Uterus (tissue), 4 donors: Measurements from ENCODE around the gene CD300C. TPM values are rescaled to one million over a fixed set of nuclear protein-coding genes. Genes with fewer than 3 reads are reported as not detected.

Experiments
- DNase-seq, 2 donors: peaks; one replicate each; pipeline ENCODE4 v3.0.0-alpha.2; 2019 to 2020
- H3K27ac ChIP-seq, 2 donors: fragments of 200-600 bp; sonication (generic); 1 replicate in 1 of 2; 2 replicates in 1 of 2; pipeline ENCODE4 v1.5.1; 2016 to 2018
- H3K27me3 ChIP-seq, 2 donors: fragments of 200-600 bp; sonication (generic); one replicate each; pipeline ENCODE4 v1.5.1; 2018 to 2019; ENCODE audit warnings: control low read depth in 1 of 2
- H3K36me3 ChIP-seq, 2 donors: fragments of 200-600 bp; sonication (generic); one replicate each; pipeline ENCODE4 v1.5.1; 2019; ENCODE audit warnings: control low read depth in 1 of 2
- H3K4me1 ChIP-seq, 2 donors: fragments of 200-600 bp; sonication (generic); one replicate each; pipeline ENCODE4 v1.5.1; 2018 to 2019; ENCODE audit warnings: control low read depth in 1 of 2
- H3K4me3 ChIP-seq, 2 donors: fragments of 200-600 bp; sonication (generic); 1 replicate in 1 of 2; 2 replicates in 1 of 2; pipeline ENCODE4 v1.5.1; 2018 to 2019; ENCODE audit warnings: mild to moderate bottlenecking in 1 of 2
- H3K9me3 ChIP-seq, 2 donors: fragments of 200-600 bp; sonication (generic); one replicate each; pipeline ENCODE4 v1.5.1; 2019; ENCODE audit warnings: control low read depth in 1 of 2
- POLR2A ChIP-seq, 2 donors: fragments of 450-650 bp; IDR thresholded peaks; one replicate each; pipeline ENCODE4 v1.6.1; 2016; ENCODE audit warnings: antibody characterized with exemption in 2 of 2, mild to moderate bottlenecking in 1 of 2, moderate library complexity in 1 of 2
- intact Hi-C: fragments of 100-400 bp; cut with DNase I; formaldehyde crosslinking; loops from one replicate; pipeline ENCODE4 v1.15.1; 2023; ENCODE audit warnings: low total_unique reads
- total RNA-seq, 4 donors: library from RNA; depleted of rRNA in 3 of 4; stranded (reverse); fragments of >200 nt in 3 of 4; gene quantifications; one replicate each; pipeline versions ENCODE4 v1.1.0 to v1.2.4, GENCODE V29; 2014 to 2023
- TF ChIP-seq, protein P1 (sequence below), 4 experiments: fragments of 200-600 bp in 2 of 4; fragments of 450-650 bp in 2 of 4; sonication (generic) in 2 of 4; IDR thresholded peaks; one replicate each; pipeline ENCODE4 v1.5.1; 2016 to 2019; ENCODE audit warnings: antibody characterized with exemption in 4 of 4, mild to moderate bottlenecking in 2 of 4, moderate library complexity in 1 of 4
- donor health status: DM: yes; HTN: yes; CAD: no.

Gene CD300C
- total RNA-seq = under 1 TPM in 2 of 4 donors, not detected in 2; 0.21 to 0.27 TPM

DNA sequence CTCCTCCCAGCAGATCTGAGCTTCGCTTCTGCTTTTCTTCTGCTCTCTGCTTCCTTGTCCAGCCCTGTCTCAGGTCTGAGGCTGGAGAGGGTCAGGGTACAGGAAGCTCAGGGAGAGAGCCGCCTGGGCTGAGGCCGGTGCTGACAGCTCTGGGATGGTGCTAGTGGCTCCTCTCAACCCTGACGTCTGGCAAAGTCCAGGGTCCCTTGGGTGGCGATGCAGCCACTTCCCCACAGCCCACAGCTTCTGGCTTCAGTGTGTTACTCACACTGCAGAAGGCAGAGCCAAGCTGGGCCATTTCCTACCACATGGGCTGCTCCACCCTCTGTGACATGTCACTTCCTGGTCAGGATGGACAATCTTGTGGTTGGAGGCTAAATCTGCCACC is at the start of gene CD300C:
TSS of gene CD300C (minus strand) at position 273 of the 388 bp plus-strand sequence. CDS start 333 bp downstream, outside the sequence.
- no peaks in the 10 kb centered on the region for H3K36me3 ChIP-seq
- H3K4me3 ChIP-seq = no peak within 1 kb of the TSS
- DNase-seq = no peak
- intact Hi-C loops = no loop called here
- H3K4me1 ChIP-seq = no peaks in the 10 kb centered on the region
- no peaks in the 10 kb centered on the region for H3K9me3 ChIP-seq
- TF ChIP-seq, protein P1, sequence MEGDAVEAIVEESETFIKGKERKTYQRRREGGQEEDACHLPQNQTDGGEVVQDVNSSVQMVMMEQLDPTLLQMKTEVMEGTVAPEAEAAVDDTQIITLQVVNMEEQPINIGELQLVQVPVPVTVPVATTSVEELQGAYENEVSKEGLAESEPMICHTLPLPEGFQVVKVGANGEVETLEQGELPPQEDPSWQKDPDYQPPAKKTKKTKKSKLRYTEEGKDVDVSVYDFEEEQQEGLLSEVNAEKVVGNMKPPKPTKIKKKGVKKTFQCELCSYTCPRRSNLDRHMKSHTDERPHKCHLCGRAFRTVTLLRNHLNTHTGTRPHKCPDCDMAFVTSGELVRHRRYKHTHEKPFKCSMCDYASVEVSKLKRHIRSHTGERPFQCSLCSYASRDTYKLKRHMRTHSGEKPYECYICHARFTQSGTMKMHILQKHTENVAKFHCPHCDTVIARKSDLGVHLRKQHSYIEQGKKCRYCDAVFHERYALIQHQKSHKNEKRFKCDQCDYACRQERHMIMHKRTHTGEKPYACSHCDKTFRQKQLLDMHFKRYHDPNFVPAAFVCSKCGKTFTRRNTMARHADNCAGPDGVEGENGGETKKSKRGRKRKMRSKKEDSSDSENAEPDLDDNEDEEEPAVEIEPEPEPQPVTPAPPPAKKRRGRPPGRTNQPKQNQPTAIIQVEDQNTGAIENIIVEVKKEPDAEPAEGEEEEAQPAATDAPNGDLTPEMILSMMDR (IDR thresholded peaks at IDR 0.05) = no peak
- TF ChIP-seq POLR2A (IDR thresholded peaks at IDR 0.05) = no peak
- H3K27me3 ChIP-seq = no peaks in the 10 kb centered on the region
- H3K27ac ChIP-seq = no peak within 1 kb of the TSS

DNA sequence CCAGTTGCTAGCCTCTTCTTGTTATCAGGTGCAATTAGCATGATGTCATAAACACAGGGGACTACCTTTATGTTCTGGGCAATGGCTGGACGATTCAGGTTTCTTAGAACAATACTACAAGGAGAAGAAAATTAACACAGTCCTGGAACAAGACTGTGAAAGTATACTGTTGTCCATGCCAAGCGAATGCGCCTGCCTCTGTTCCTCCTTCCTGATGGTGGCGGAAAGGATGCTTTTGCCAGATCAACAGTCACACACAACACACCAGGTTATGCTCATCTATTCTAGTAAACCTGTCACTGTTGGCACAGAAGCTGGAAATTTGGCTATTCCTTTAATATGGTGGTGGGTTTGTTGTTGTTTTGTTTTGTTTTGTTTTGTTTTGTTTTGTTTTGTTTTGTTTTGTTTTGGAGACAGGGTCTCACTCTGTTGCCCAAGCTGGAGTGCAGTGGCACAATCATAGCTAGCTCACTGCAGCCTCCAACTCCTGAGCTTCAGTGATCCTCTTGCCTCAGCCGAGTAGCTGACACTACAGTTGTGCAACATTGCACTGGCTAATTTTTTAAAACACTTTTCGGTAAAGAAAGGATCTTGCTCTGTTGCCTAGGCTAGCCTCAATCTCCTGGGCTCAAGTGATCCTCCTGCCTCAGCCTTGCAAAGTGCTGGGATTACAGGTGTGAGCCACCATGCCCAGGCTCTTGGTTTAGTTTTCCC is 49.3 kb upstream of the CD300C start:
- H3K27ac ChIP-seq = no peak overlapping the region
- no peaks in the 10 kb centered on the region for H3K36me3 ChIP-seq
- no peak for TF ChIP-seq POLR2A (IDR thresholded peaks at IDR 0.05)
- TF ChIP-seq, protein P1 (IDR thresholded peaks at IDR 0.05) = no peak
- H3K4me1 ChIP-seq = no peaks in the 10 kb centered on the region
- no peak overlapping the region for H3K4me3 ChIP-seq
- no peaks in the 10 kb centered on the region for H3K9me3 ChIP-seq
- intact Hi-C loops = no loop called here
- peaks cover 0 to 3% of the 10 kb centered on the region in 2 donors for H3K27me3 ChIP-seq
- DNase-seq = no peak

DNA sequence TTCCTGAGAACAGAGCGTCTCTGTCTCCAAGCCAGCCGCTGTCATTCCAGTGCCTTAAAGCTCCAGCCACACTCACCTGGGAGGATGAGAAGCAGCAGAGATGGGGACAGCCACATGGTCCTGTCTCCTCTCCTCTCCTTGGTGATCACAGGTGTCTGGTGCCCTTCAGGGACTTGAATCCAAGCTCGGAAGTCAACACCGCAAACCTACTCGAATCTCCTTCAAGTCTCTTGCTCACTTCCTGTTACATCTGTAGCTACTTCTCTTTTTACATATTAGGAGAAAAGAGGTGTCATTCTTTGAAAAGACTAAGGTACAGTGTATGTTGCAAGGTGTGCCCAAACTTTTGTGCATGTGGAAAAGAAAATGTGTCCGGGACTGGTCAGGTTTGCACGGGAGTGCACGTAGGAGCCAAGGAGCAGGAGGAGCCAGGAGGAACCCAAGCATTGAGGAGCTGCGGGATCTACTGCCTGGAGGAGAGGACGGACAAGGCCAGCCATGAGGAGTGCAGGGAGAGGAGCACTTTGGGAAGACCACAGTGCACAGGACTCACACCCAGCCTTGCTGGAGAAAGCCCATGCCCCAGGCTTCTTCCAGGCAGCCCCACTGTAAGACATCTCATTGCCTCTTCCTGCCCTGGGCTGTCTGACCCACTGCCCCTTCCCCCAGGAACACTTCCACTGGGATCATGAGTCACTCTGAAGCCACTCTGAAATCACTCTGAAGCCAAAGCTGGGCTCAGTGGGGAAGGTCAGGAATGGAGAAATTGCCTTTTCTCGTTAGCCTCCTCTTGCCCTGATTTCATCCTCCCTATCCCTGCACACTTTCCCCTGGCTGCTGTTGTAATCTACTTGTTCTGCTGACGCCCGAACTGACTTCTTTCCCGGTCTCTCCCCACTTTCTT is 46.4 kb upstream of the CD300C start, which contains the start of gene CD300LD:
TSS of gene CD300LD (minus strand) at position 197 of the 904 bp plus-strand sequence. CDS start at position 116, 81 bp downstream.
- Histone ChIP-seq H3K4me1 (no peaks in the 10 kb centered on the region), H3K9me3 (no peaks in the 10 kb centered on the region), H3K27me3 (peaks cover 0 to 3% of the 10 kb centered on the region in 2 donors), H3K4me3 (no peak within 1 kb of the TSS), H3K27ac (no peak within 1 kb of the TSS), H3K36me3 (no peaks in the 10 kb centered on the region)
- TF ChIP-seq, protein P1 (IDR thresholded peaks at IDR 0.05) = no peak
- TF ChIP-seq POLR2A (IDR thresholded peaks at IDR 0.05) = no peak
- DNase-seq = no peak
- intact Hi-C loops = no loop called here

DNA sequence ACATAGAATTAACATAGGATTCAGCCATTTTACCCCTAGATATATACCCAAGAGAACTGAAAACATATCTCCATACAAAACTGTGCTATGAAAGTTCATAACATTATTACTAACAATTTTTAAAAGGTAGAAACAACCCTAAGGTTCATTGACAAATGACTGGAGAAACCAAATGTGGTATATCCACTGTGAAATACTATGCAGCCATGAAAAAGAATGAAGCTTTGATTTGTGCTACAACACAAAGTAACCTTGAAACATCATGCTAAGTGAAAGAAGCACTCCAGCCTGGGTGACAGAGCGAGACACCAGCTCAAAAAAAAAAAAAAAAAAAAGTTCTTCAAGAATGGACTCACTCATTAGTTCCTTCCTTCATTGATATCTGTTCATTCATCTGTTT is 45.6 kb upstream of the CD300C start:
- Histone ChIP-seq H3K4me3 (no peak overlapping the region), H3K27ac (no peak overlapping the region), H3K36me3 (no peaks in the 10 kb centered on the region), H3K9me3 (no peaks in the 10 kb centered on the region), H3K27me3 (peaks cover 0 to 3% of the 10 kb centered on the region in 2 donors), H3K4me1 (no peaks in the 10 kb centered on the region)
- TF ChIP-seq, protein P1 (IDR thresholded peaks at IDR 0.05) = no peak
- no peak for TF ChIP-seq POLR2A (IDR thresholded peaks at IDR 0.05)
- no peak for DNase-seq
- intact Hi-C loops = no loop called here

DNA sequence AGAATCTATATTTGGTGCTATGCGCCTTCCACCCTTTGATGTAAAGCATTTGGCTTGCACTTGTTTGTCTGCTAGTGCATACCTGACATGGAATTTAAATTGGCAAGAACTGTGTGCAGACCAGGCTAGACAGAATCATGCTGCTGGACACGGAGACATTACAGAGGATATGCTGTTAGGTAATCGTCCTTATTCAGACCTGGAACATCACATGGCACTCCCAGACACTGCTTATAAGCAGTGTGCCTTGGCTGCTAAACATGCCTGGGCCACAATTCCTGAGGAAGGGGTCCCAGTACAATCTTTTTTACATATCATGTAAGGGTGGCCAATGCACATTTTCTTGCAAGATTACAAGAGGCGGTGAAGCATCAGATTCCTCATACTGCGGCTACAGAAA is 39.8 kb upstream of the CD300C start:
- TF ChIP-seq, protein P1 (IDR thresholded peaks at IDR 0.05) = no peak
- TF ChIP-seq POLR2A (IDR thresholded peaks at IDR 0.05) = no peak
- no peak for DNase-seq
- Histone ChIP-seq H3K9me3 (no peaks in the 10 kb centered on the region), H3K27me3 (no peaks in the 10 kb centered on the region), H3K27ac (no peak overlapping the region), H3K4me3 (no peak overlapping the region), H3K4me1 (no peaks in the 10 kb centered on the region), H3K36me3 (no peaks in the 10 kb centered on the region)
- intact Hi-C loops = no loop called here
